HG03280 (cell line): ENCODE data around the gene GFI1.

ENCODE experiments used
- ATAC-seq: cut with Tn5 transposase; IDR thresholded peaks from one replicate; pipeline ENCODE4 v1.9.1; 2021; ENCODE audit warnings: mild to moderate bottlenecking, moderate library complexity; ENCODE audit not compliant: unreplicated experiment

GFI1 gene

GRCh38 chr1:92488832-92489231 is 2.1 kb upstream of the GFI1 start:
- no peak for ATAC-seq

GRCh38 chr1:92488416-92488815 is 1.7 kb upstream of the GFI1 start:
- no peak for ATAC-seq

- ATAC-seq, result no peak
Observed at GRCh38 chr1:92487078-92487605, 417 bp upstream of the GFI1 start.

GRCh38 chr1:92485381-92486250 is 1.1 kb downstream of the GFI1 start:
- ATAC-seq, result peak; percentile 62

GRCh38 chr1:92484472-92485380 is 2.0 kb downstream of the GFI1 start:
- ATAC-seq, result peak; percentile 26

GRCh38 chr1:92483610-92484471 is 2.9 kb downstream of the GFI1 start:
- no peak for ATAC-seq

DNA sequence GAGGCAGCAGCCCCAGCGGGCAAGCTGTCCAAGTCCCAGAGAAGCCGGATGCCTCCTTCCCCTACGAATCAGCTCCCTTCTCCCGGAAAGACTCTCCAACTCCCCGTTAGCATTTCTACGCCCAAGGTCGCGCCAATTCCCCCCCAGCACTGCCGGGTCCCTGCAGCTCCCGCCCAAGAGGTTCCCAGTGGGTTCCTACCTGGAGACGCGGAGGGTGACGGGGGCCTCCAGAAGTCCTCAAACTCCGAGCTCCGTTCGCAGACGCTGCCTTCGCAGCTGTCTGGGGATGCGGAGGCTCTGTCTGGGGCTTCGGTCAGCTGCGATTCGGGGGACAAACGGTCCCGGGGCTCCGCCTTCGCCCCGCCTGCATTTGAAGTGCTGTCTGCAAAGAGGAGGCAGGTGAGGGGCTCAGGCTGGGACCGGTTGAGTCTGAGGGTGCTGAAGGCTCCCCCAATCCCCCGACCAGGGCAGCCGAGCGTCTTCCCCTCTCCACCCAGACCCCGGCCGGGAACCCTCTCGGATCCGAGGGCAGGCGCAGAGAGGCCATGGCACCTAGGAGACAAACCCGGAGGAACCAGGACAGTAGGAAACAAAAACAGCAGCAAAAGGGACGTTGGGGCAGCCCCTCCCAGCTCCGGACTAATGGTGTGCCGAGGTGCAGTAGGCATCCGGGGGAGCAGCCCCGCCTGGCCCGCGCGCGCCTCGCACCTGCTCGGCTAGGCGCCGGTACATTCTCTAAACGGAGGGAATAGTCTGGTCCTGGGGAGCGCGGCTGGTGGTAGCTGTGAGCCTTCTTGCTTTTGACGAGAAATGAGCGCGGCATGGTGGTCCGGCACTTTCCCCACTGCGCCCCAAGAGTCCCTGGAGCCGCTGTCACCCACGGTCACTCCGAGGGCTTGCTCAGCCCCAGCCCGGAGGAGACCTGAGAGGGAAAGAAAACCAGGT is 3.8 kb downstream of the GFI1 start:
- no peak for ATAC-seq

DNA sequence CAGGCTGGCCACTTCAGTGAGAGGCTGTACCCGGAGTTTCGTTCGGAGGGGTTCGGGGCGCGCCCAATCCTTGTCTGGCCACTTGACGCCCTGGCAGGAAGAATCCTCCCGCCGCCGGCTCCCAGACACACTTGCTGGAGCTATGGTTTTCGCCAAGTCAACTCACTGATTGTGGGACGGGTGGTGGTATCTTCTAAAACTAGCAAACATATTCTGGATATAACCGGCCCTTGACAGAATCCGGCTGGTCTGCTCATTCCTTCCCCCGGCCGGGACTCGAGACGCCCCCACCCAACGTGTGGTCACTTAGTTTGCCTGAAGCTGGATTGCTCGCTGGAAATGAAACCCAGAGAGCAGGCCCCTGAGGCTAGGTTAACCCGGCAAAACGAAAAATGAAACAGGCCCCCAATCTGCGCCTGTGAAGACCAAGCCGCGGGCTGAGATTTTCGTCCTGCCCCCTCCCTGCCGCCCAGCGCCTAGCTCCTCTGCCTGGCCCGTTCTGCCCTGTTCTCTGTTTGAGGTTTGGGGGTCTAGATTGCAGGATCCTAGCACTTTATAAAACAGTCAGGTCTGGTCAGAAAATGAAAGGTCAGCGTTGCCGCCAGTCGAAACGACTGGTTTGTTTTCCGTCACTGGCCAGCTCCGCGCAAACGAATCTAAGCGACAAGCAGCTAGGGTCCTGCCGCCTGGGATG is 4.6 kb downstream of the GFI1 start:
- no peak for ATAC-seq

DNA sequence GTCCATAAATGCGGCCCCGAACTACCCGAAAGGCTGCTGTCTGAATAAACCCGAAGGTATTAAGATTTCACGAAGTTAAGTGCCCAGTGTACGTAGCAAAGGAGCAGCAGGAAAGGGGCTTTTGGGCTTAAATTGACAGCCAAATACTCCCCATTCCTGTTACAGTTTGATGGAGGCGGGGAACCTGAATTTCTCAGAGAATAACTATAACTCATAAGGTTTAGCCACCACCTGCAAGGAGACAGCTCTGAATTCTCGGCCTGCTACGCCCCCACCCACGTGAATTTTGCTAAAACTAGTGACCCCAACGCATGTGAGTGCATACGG is 5.2 kb downstream of the GFI1 start:
- no peak for ATAC-seq

DNA sequence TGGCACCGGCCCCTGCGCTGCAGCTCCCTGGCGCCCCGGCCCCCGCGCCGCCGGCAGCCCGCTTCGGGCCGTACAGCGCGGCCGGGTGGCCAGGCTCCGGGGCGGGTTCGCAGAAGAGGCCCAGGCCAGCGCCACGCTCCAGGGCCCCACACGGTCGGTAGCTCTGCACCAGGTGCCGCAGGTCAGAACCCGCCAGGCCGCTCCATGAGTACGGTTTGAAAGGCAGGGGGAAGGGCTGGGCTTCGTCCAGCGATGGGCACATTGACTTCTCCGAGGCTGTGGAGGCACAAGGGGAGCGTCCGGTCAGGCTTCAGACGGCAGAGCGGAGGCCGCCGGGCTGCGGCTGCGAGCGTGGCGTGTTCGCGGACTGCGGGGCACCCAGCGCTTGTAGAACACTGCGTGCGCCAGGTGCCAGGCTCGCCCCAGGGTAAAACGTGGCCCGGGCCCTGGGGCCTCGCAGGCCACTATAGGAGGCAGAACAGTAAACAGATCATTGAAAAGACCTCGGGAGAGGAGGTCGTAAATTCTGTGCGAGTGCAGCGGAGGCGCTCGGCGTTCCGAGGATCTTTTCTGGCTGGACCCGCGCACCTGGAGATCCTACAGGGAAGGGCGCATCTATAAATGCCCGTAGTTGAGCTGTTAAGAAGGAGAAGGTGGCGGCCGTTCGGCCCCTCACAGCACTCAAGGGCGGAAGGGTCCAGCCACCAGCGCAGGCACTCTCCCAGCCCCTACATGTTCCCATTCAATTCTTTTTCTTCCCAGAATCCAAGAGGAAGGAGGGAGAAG is 5.7 kb downstream of the GFI1 start:
- ATAC-seq, result no peak

DNA sequence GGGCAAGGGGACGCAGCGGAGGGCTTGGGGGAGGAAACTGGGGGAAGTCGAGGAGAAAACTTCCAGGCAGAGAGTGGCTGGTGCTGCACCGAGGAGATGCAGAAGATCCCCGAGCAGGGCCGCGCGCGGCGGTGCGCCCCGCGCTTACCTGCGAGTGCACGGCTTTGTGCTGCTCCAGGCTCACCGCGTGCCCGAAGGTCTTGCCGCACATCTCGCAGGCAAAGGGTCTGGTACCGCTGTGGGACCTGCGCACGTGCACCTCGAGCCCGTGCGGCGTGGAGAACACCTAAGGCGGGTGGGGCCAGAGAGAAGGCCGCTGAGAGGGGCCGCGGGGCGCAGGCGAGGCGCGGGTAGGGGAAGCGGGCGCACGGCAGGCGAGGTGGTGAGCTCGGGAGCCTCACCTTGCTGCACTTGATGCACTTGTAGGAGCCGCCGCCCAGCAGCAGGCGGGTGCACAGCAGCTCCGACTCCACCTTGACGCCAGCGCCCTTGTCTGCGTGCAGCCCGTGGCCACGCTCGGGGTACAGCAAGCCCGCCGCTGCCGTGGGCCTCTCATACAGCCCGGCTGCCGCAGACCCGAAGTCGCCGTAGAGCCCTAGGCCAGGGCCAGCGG is 6.4 kb downstream of the GFI1 start:
- ATAC-seq, result no peak

DNA sequence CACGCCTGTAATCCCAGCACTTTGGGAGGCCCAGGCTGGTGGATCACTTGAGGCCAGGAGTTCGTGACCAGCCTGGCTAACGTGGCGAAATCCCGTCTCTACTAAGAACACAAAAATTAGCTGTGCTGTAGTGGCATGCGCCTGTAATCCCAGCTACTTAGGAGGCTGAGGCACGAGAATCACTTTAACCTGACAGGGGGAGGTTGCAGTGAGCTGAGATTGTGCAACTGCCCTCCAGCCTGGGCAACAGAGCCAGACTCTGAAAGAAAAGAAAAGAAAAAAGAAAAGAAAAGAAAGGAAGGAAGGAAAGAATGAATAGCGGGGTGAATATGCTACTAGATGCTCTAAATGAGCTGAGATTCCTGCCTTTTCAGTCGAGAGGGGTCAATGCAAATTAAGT is 7.1 kb downstream of the GFI1 start:
- no peak for ATAC-seq

- ATAC-seq, result no peak
Observed at GRCh38 chr1:92478393-92478792, 8.3 kb downstream of the GFI1 start.

- ATAC-seq, result no peak
Observed at GRCh38 chr1:92476071-92476631, 10.6 kb downstream of the GFI1 start.

DNA sequence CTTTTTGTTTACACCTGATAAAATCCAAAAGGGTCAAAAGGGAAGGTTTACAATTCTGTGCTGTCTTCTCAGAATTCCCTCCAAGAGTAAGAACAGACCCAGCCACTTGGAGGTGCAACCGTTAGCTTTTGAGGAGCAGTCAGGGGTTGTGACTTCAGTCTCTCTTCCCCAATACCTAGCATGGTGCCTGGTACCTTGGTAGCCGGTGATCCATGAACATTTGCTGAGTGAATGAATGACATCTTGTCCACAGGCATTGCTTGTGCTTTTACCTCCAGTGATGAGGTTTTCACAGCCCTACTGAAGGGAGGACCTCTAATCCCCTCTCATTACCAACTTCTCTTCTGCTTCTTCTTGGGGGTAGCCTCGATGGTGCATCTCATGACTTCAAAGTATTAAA is 11.7 kb downstream of the GFI1 start:
- ATAC-seq, result no peak

DNA sequence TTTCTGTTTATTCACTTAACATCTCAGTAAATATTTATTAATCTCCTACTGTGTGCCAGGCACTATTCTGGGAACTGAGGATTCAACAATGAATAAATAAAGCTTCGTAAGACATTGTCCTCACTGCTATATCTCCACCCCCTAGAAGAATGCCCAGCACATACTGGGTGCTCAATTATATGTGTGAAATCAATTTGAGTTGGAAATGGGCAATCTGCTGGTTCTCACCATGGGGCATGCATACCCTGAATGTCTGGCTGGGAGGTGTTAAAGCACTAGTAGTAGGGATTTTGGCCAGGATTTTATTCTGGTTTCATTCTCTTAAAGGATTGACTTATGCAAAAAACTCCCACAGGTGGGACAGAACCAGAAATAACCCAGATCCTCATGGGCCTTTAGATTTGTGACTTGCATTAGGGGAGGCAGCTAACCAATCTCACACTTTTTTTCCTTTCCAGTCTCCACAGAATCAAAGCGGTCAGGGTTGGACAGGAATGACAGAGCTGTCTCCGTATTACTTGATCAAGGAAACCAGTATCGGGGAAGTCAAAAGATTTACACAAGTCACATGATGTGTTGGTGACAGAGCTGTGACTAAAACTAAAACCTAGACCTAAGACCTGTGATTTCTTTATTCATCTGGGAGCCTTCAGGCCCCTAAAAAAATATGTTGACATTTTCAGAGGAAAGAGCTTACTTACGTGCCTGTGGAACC is 12.8 kb downstream of the GFI1 start:
- peak; percentile 53 for ATAC-seq

GRCh38 chr1:92470216-92470615 is 16.5 kb downstream of the GFI1 start:
- ATAC-seq, result no peak
